Peyer's patch (tissue), 4 donors: Measurements from ENCODE around the gene GYS1.

Experiments used
- POLR2A ChIP-seq, 2 donors: fragments of 450-650 bp; IDR thresholded peaks; one replicate each; pipeline ENCODE4 v1.5.1; 2017; ENCODE audit warnings: antibody characterized with exemption in 2 of 2, mild to moderate bottlenecking in 2 of 2, moderate library complexity in 2 of 2
- TF ChIP-seq, protein P1 (sequence below), 6 experiments: fragments of 450-650 bp in 4 of 6; fragments of 200-600 bp in 2 of 6; sonication (generic) in 1 of 6; IDR thresholded peaks; one replicate each; pipeline ENCODE4 v1.5.1; 2017 to 2019; ENCODE audit warnings: antibody characterized with exemption in 6 of 6, mild to moderate bottlenecking in 3 of 6, moderate library complexity in 1 of 6

DNA sequence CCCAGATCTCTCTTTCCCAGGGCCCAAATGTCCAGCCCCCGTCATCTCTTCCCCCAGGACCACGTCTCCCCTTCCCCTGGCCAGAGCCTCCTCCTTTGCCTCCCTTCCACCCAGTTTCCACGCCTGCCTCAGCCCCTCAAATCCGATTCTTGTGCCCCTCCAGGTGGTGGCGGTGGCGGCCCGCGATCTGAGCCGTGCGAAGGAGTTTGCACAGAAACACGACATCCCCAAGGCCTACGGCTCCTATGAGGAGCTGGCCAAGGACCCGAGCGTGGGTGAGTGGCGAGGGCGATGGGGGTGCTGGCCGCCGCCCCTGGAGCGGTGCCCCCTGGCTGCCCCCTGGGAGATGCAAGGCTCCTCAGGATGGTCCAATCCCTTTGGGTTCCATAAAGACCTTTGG, 58.3 kb downstream of the GYS1 start:
- TF ChIP-seq, protein P1, sequence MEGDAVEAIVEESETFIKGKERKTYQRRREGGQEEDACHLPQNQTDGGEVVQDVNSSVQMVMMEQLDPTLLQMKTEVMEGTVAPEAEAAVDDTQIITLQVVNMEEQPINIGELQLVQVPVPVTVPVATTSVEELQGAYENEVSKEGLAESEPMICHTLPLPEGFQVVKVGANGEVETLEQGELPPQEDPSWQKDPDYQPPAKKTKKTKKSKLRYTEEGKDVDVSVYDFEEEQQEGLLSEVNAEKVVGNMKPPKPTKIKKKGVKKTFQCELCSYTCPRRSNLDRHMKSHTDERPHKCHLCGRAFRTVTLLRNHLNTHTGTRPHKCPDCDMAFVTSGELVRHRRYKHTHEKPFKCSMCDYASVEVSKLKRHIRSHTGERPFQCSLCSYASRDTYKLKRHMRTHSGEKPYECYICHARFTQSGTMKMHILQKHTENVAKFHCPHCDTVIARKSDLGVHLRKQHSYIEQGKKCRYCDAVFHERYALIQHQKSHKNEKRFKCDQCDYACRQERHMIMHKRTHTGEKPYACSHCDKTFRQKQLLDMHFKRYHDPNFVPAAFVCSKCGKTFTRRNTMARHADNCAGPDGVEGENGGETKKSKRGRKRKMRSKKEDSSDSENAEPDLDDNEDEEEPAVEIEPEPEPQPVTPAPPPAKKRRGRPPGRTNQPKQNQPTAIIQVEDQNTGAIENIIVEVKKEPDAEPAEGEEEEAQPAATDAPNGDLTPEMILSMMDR (IDR thresholded peaks at IDR 0.05), result no peak
- TF ChIP-seq POLR2A (IDR thresholded peaks at IDR 0.05), result no peak
